NCI-H748 treated with DMSO at 0.1 percent for 48 hours (cell line): ENCODE data around the gene ZNF398.
"Not testable (repeated sequence)": the region's sequence is repeated elsewhere in the genome, so short reads cannot be mapped to it uniquely, and the experiment has no call there.

Experiments
- DNase-seq: peaks from one replicate; lab custom pipeline; 2025; lab: John Stamatoyannopoulos, UW

The ZNF398 gene

GRCh38 chr7:149147072-149147751 is at the start of gene ZNF398:
Gene ZNF398, plus strand, starts transcription at chr7:149147453. Its CDS starts 290 bp downstream, at chr7:149147743.
- DNase-seq: peak; percentile 52

- no peak for DNase-seq
Measured at GRCh38 chr7:149099058-149099457, 48.2 kb upstream of the ZNF398 start.

- no peak for DNase-seq
Measured at GRCh38 chr7:149100821-149101220, 46.4 kb upstream of the ZNF398 start.

- DNase-seq: no peak
Measured at GRCh38 chr7:149102666-149103065, 44.6 kb upstream of the ZNF398 start.

GRCh38 chr7:149103424-149103823 is 43.8 kb upstream of the ZNF398 start:
- DNase-seq: no peak

- DNase-seq: no peak
Measured at GRCh38 chr7:149104214-149104613, 43.0 kb upstream of the ZNF398 start.

GRCh38 chr7:149104749-149105148 is 42.5 kb upstream of the ZNF398 start:
- DNase-seq: no peak

- no peak for DNase-seq
Measured at GRCh38 chr7:149109969-149110368, 37.3 kb upstream of the ZNF398 start.

GRCh38 chr7:149125189-149125862 is 21.9 kb upstream of the ZNF398 start:
- no peak for DNase-seq

GRCh38 chr7:149125863-149126661 is 21.2 kb upstream of the ZNF398 start, which contains the start of gene ZNF425:
Gene ZNF425, minus strand, starts transcription at chr7:149126324. Its CDS starts 111 bp downstream, at chr7:149126213.
- peak; percentile 77 for DNase-seq

GRCh38 chr7:149126662-149127266 is 20.5 kb upstream of the ZNF398 start:
- DNase-seq: no peak

- no peak for DNase-seq
Measured at GRCh38 chr7:149130572-149131198, 16.6 kb upstream of the ZNF398 start.

- no peak for DNase-seq
Measured at GRCh38 chr7:149133028-149133710, 14.1 kb upstream of the ZNF398 start.

- DNase-seq: no peak
Measured at GRCh38 chr7:149136118-149136517, 11.1 kb upstream of the ZNF398 start.

- DNase-seq: no peak
Measured at GRCh38 chr7:149140831-149141230, 6.4 kb upstream of the ZNF398 start.

- no peak for DNase-seq
Measured at GRCh38 chr7:149141893-149142292, 5.4 kb upstream of the ZNF398 start.

GRCh38 chr7:149144436-149144922 is 2.8 kb upstream of the ZNF398 start:
- not testable (repeated sequence) for DNase-seq

- DNase-seq: no peak
Measured at GRCh38 chr7:149145031-149145845, 2.0 kb upstream of the ZNF398 start.

- DNase-seq: no peak
Measured at GRCh38 chr7:149147752-149148653, 750 bp downstream of the ZNF398 start.
